ENCODE measurements around the gene DNAJC30. TPM values are rescaled to one million over a fixed set of nuclear protein-coding genes. Genes with fewer than 3 reads are reported as not detected.

DNAJC30 gene
- total RNA-seq = 4.2 TPM

GRCh38 chr7:73683056-73683787 lies at the start of gene DNAJC30, which contains the start of gene BUD23:
Gene DNAJC30, minus strand, starts transcription at chr7:73683453. Its CDS starts 30 bp downstream, at chr7:73683423.
Gene BUD23, plus strand, starts transcription at chr7:73683597. Its CDS starts 29 bp downstream, at chr7:73683626.

GRCh38 chr7:73718905-73719805 lies 35.9 kb upstream of the DNAJC30 start, which contains the start of gene STX1A:
Gene STX1A, minus strand, starts transcription at chr7:73719669. Its CDS starts 38 bp downstream, at chr7:73719631.

GRCh38 chr7:73667344-73668102 lies 15.7 kb downstream of the DNAJC30 start, which contains the start of gene VPS37D:
Gene VPS37D, plus strand, starts transcription at chr7:73667831. Its CDS starts 128 bp downstream, at chr7:73667959.

Other genes starting within 250 kb of the DNAJC30 start
- gene FZD9, start 249.7 kb downstream of the DNAJC30 start, total RNA-seq = 4.2 TPM
- gene BAZ1B, start 161.2 kb downstream of the DNAJC30 start, total RNA-seq = 90.4 TPM
- gene BCL7B, start 125.8 kb downstream of the DNAJC30 start, total RNA-seq = 15.7 TPM
- gene TBL2, start 104.9 kb downstream of the DNAJC30 start, total RNA-seq = 49.6 TPM
- 0.82 TPM for gene MLXIPL, start 58.9 kb downstream of the DNAJC30 start, total RNA-seq
- gene VPS37D, start 15.6 kb downstream of the DNAJC30 start, total RNA-seq = 14.6 TPM
- gene BUD23, start 144 bp upstream of the DNAJC30 start, total RNA-seq = 36.2 TPM
- 22.0 TPM for gene STX1A, start 36.2 kb upstream of the DNAJC30 start, total RNA-seq
- gene ABHD11, start 55.3 kb upstream of the DNAJC30 start, total RNA-seq = 17.5 TPM
- 6.0 TPM for gene CLDN3, start 86.8 kb upstream of the DNAJC30 start, total RNA-seq
- gene CLDN4, start 147.5 kb upstream of the DNAJC30 start, total RNA-seq = 15.8 TPM
- gene METTL27, start 159.1 kb upstream of the DNAJC30 start, total RNA-seq = 5.9 TPM
- not detected for gene TMEM270, start 177.7 kb upstream of the DNAJC30 start, total RNA-seq

Measured in camera-type eye (tissue), 1 donor.